ENCODE measurements around the gene BHLHE23.

Gene BHLHE23

DNA sequence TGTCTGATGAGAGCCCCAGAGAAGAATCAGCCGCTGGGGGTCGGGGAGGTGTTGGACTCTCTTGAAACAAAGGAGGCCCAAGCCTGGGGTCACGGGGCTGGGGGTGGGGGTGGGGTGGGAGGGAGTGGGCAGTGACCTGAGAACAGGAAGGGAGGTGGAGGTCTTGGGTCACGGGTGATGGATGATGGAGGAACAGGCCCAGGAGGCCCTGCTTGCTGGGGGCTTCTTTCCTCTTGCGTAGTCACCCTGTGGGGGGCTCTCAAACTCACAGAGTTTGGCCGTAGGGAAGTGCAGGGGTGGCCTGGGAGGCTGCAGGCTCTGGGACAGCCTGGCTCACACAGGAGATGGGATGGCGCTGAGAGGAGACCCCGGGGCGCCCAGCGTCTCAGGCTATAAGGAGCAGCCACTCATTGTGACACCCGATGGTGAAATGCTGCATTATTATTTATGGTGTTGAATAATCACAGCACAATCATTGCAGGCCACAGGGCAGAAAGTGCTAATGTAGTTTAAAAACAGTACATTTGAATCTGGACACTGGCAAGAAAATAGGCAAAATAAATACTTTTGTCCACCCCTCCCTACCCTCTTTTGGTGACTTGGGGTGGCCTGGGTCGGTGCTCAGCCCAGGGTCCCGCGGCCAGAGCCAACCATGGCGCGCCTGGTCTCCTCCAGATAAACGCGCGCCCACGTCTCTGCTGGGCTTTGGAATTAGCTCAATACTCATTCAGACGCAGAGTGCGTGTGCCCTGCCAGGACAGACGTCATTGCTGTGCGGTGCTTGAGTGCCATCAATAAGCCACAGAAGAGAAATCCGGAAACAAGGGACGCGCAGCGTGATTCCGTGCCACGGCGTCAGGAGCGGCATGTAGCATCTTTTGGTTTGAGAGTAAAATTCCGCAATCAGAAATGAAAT, 27.3 kb upstream of the BHLHE23 start:
- Histone ChIP-seq H3K4me3 (ENCODE audit: low read depth, low read length) (no peak overlapping the region), H3K36me3 (no peaks in the 10 kb centered on the region), H3K9me3 (ENCODE audit: severe bottlenecking) (no peaks in the 10 kb centered on the region), H3K27ac (no peak overlapping the region), H3K27me3 (ENCODE audit: insufficient read depth, low read depth, severe bottlenecking) (no peaks in the 10 kb centered on the region)
- TF ChIP-seq, protein P1, sequence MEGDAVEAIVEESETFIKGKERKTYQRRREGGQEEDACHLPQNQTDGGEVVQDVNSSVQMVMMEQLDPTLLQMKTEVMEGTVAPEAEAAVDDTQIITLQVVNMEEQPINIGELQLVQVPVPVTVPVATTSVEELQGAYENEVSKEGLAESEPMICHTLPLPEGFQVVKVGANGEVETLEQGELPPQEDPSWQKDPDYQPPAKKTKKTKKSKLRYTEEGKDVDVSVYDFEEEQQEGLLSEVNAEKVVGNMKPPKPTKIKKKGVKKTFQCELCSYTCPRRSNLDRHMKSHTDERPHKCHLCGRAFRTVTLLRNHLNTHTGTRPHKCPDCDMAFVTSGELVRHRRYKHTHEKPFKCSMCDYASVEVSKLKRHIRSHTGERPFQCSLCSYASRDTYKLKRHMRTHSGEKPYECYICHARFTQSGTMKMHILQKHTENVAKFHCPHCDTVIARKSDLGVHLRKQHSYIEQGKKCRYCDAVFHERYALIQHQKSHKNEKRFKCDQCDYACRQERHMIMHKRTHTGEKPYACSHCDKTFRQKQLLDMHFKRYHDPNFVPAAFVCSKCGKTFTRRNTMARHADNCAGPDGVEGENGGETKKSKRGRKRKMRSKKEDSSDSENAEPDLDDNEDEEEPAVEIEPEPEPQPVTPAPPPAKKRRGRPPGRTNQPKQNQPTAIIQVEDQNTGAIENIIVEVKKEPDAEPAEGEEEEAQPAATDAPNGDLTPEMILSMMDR (IDR thresholded peaks at IDR 0.05; ENCODE audit: low read depth, low read length), result no peak
- no peak for DNase-seq

DNA sequence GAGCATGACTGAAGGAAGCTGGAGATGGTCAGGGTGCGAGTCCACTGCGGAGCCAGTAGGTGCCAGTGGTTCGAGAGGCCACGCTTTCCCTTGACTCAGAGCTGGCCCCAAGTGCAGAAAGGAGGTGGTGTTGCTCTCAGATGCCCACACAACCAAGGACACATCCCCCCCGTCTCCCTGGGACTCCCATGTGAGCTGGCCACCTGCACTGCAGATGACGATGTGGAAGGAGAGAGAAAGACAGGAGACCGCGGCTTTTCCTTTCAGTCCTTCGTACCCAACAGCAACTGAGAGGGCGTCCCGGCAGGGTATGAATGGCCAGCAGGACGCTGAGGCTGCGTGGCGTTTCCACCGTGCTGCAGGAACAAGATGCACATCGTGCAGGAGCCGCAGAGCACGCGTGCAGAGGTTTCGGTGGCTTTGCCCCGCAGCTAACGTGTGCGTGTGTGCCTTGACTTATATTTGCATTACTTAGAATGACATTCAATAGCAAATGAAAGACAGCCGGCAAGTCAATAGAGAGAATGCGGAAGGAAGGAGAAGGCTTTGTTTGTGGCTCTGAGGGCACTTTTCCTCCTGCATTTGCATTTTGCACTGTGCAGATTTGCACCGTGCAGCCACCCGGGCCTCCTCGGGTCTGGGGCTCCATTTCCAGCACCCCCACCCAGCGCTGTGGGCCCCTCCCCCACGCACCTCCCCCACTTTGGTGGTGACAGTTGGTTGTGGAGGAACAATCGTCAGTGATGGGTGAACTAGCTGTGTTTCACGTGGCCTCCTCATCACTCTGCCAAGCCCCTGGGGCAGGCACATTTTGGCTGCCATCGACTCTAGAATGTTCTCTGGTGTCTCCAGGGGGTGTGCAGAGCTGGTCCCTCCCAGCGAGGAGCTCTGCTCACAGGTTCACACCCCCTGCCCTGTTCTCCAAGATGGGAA, 26.4 kb upstream of the BHLHE23 start:
- Histone ChIP-seq H3K36me3 (no peaks in the 10 kb centered on the region), H3K4me3 (ENCODE audit: low read depth, low read length) (no peak overlapping the region), H3K27ac (no peak overlapping the region), H3K27me3 (ENCODE audit: insufficient read depth, low read depth, severe bottlenecking) (no peaks in the 10 kb centered on the region), H3K9me3 (ENCODE audit: severe bottlenecking) (no peaks in the 10 kb centered on the region)
- TF ChIP-seq, protein P1 (IDR thresholded peaks at IDR 0.05; ENCODE audit: low read depth, low read length), result no peak
- DNase-seq, result no peak

DNA sequence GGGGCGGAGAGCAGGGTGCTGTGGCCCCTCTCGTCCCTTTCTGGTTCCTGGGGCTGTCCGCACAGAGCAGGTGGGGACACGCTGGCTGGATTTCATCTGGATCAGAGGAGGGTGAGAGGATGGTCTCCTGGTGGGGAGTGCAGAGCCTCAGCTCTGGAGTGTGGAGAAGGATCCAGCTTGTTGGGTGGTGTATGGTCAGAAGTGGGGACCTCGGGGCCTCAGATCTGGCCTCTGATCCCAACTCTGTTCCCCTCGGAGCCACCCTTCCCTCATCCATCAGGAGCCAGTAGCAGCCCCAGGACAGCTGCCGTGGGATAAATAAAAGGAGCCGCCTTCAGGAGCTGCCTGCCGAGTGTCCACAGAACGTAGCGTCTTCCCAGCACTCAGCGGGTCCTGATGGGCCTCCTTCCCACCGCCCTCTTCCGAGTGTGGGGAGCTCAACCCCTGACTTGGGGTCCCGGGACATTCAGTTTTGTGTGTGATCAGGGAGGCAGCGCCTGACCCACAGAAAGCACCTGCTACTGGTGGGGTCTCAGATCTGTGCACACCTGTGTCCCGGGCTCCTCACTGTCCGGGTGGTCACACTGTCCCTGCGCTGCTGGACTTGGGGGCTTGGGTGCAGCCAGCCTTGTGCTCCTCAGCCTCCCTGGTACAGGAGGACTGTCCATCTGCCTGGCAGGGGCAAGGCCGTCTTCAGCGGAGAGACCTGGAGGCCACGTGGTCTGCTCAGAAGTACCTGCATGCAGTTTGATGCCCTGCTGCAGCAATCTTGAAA, 25.4 kb upstream of the BHLHE23 start:
- no peaks in the 10 kb centered on the region for H3K9me3 ChIP-seq (ENCODE audit: severe bottlenecking)
- no peaks in the 10 kb centered on the region for H3K36me3 ChIP-seq
- TF ChIP-seq, protein P1 (IDR thresholded peaks at IDR 0.05; ENCODE audit: low read depth, low read length), result no peak
- no peak overlapping the region for H3K4me3 ChIP-seq (ENCODE audit: low read depth, low read length)
- no peaks in the 10 kb centered on the region for H3K27me3 ChIP-seq (ENCODE audit: insufficient read depth, low read depth, severe bottlenecking)
- H3K27ac ChIP-seq, result no peak overlapping the region
- DNase-seq, result no peak

DNA sequence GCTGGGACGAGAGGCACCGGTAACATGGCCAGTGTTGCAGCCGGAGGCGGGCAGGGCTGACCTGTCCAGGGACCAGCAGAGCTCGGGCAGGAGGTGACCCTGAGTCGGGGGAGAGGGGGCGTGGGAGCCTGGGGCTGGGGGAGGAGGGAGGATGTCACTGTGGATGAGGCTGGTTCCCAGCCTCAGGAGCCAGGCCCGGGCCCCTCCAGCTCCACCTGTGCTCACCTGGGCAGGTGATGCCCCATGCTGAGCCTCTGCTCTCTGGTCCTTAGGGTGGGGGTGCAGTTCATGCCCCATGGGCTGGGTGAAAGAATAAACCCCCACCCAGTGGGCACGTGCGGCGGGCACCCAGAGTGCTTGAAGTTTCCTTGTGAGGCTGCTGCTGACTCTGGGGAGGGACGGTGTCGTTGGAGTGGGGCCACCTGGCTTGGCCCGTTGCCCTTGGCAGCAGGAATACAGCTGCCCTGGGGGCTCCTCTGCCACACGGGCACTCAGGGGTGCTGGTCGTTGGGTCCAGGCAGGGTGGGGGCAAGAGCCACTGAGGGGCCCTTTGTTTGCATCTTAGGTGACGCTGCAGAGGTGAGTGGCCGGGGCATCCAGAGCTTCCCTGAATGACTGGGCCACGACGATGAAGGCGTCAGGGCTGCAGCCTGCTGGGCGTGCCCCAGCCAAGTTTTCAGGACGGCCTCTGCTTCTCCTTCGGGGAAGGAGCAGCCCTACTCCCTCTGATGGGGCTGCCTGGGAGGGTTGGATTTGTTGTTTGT, 24.7 kb upstream of the BHLHE23 start:
- Histone ChIP-seq H3K4me3 (ENCODE audit: low read depth, low read length) (no peak overlapping the region), H3K36me3 (no peaks in the 10 kb centered on the region), H3K27me3 (ENCODE audit: insufficient read depth, low read depth, severe bottlenecking) (no peaks in the 10 kb centered on the region), H3K27ac (no peak overlapping the region), H3K9me3 (ENCODE audit: severe bottlenecking) (no peaks in the 10 kb centered on the region)
- TF ChIP-seq, protein P1 (IDR thresholded peaks at IDR 0.05; ENCODE audit: low read depth, low read length), result no peak
- no peak for DNase-seq
